ENCODE measurements around the gene PAX8.

DNA sequence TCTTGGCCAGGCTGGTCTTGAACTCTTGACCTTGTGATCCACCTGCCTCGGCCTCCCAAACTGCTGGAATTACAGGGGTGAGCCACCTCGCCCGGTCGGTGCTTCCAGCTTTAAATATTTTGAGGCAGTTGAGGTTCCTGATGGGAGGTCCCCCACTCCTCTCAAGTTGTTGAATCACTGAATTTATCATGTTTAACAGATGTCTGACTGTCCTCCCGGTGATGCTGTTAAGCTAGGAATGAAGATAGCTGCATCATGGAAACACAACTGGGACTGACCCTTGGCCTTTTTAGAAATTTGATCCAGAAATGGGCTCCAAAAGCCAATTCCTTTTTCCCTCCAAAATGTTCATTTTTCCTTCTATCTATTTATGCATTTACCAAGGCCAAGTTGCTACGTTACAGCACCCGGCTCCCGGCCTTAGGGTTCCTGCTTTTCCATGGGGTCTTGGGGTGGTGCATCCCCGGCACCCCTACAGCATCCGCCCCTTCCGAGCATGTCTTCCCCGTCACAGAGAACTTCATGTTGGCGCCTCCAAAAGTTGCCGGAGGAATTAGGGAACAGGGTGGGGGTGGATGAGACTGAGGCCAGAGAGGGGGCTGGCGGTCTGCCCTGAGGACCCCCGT is 43.9 kb downstream of the PAX8 start:
- TF ChIP-seq, protein P1, sequence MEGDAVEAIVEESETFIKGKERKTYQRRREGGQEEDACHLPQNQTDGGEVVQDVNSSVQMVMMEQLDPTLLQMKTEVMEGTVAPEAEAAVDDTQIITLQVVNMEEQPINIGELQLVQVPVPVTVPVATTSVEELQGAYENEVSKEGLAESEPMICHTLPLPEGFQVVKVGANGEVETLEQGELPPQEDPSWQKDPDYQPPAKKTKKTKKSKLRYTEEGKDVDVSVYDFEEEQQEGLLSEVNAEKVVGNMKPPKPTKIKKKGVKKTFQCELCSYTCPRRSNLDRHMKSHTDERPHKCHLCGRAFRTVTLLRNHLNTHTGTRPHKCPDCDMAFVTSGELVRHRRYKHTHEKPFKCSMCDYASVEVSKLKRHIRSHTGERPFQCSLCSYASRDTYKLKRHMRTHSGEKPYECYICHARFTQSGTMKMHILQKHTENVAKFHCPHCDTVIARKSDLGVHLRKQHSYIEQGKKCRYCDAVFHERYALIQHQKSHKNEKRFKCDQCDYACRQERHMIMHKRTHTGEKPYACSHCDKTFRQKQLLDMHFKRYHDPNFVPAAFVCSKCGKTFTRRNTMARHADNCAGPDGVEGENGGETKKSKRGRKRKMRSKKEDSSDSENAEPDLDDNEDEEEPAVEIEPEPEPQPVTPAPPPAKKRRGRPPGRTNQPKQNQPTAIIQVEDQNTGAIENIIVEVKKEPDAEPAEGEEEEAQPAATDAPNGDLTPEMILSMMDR (IDR thresholded peaks at IDR 0.05) = no peak
- TF ChIP-seq EZH2 (IDR thresholded peaks at IDR 0.05) = no peak
- TF ChIP-seq EZH2phosphoT487 (IDR thresholded peaks at IDR 0.05) = no peak
